Liver (tissue), 9 donors: ENCODE measurements around the gene WARS2. TPM values are rescaled to one million over a fixed set of nuclear protein-coding genes. Genes with fewer than 3 reads are reported as not detected.

Source experiments
- DNase-seq: peaks from one replicate; pipeline ENCODE4 v3.0.0-alpha.2; 2017; ENCODE audit warnings: low spot score
- H3K27ac ChIP-seq, 2 donors: one replicate each; pipeline ENCODE4 v1.7.0; 2013; ENCODE audit warnings: inconsistent platforms in 2 of 2, low read length in 2 of 2, control low read depth in 1 of 2, low read depth in 1 of 2, mild to moderate bottlenecking in 1 of 2
- H3K27me3 ChIP-seq, 4 donors: one replicate each; pipeline versions ENCODE4 v1.6.1 to v1.7.0; 2013; ENCODE audit warnings: low read length in 3 of 4, inconsistent platforms in 1 of 4, mild to moderate bottlenecking in 1 of 4, moderate library complexity in 1 of 4; ENCODE audit not compliant: control insufficient read depth in 4 of 4, insufficient read depth in 4 of 4
- H3K36me3 ChIP-seq, 4 donors: one replicate each; pipeline versions ENCODE4 v1.6.1 to v1.7.0; 2013; ENCODE audit warnings: low read length in 3 of 4, mild to moderate bottlenecking in 3 of 4, low read depth in 1 of 4, moderate library complexity in 1 of 4; ENCODE audit not compliant: control insufficient read depth in 4 of 4, insufficient read depth in 3 of 4
- H3K4me1 ChIP-seq, 4 donors: one replicate each; pipeline versions ENCODE4 v1.6.1 to v1.7.0; 2013; ENCODE audit warnings: low read length in 3 of 4, mild to moderate bottlenecking in 3 of 4, moderate library complexity in 1 of 4; ENCODE audit not compliant: control insufficient read depth in 4 of 4, insufficient read depth in 4 of 4
- H3K4me3 ChIP-seq, 3 donors: one replicate each; pipeline versions ENCODE4 v1.6.1 to v1.7.0; 2013; ENCODE audit warnings: low read length in 3 of 3, control low read depth in 1 of 3, low read depth in 1 of 3, mild to moderate bottlenecking in 1 of 3
- H3K9ac ChIP-seq, 2 donors: one replicate each; pipeline ENCODE4 v1.7.0; 2013; ENCODE audit warnings: low read length in 2 of 2, mild to moderate bottlenecking in 2 of 2, moderate library complexity in 2 of 2, control low read depth in 1 of 2, low read depth in 1 of 2
- H3K9me3 ChIP-seq, 4 donors: one replicate each; pipeline versions ENCODE4 v1.6.1 to v1.7.0; 2013; ENCODE audit warnings: low read length in 3 of 4; ENCODE audit not compliant: control insufficient read depth in 4 of 4
- ATF3 ChIP-seq: IDR thresholded peaks from 2 replicates; pipeline ENCODE4 v1.6.1; 2016; ENCODE audit warnings: antibody characterized with exemption
- CTCF ChIP-seq: fragments of 150-350 bp; IDR thresholded peaks from 2 replicates; pipeline ENCODE4 v1.5.1; 2017; ENCODE audit warnings: improper control_type of control experiment, low read depth, low read length; ENCODE audit not compliant: missing input control
- EGR1 ChIP-seq, 2 donors: IDR thresholded peaks; 2 replicates each; pipeline ENCODE4 v1.6.1; 2016 to 2018; ENCODE audit warnings: antibody characterized with exemption in 2 of 2, low read depth in 2 of 2
- FOXA1 ChIP-seq: IDR thresholded peaks from 2 replicates; pipeline ENCODE4 v1.6.1; 2016; ENCODE audit warnings: antibody characterized with exemption
- FOXA2 ChIP-seq: IDR thresholded peaks from 2 replicates; pipeline ENCODE4 v1.6.1; 2016; ENCODE audit warnings: antibody characterized with exemption
- GABPA ChIP-seq, 2 donors: IDR thresholded peaks in 1 of 2; conservative IDR thresholded peaks in 1 of 2; 2 replicates each; pipeline ENCODE4 v1.6.1; 2016; ENCODE audit warnings: antibody characterized with exemption in 2 of 2, mild to moderate bottlenecking in 1 of 2, moderate library complexity in 1 of 2
- HNF4A ChIP-seq, 2 donors: conservative IDR thresholded peaks; 2 replicates each; pipeline ENCODE4 v1.6.1; 2016; ENCODE audit warnings: antibody characterized with exemption in 2 of 2, mild to moderate bottlenecking in 2 of 2
- HNF4G ChIP-seq: IDR thresholded peaks from 2 replicates; pipeline ENCODE4 v1.6.1; 2016; ENCODE audit warnings: antibody characterized with exemption
- JUND ChIP-seq, 2 donors: IDR thresholded peaks; 2 replicates each; pipeline ENCODE4 v1.6.1; 2016; ENCODE audit warnings: antibody characterized with exemption in 2 of 2
- MAX ChIP-seq: IDR thresholded peaks from 2 replicates; pipeline ENCODE4 v1.6.1; 2016; ENCODE audit warnings: antibody characterized with exemption
- NR2F2 ChIP-seq: IDR thresholded peaks from 2 replicates; pipeline ENCODE4 v1.6.1; 2016; ENCODE audit warnings: antibody characterized with exemption
- RAD21 ChIP-seq, 2 donors: IDR thresholded peaks; 2 replicates each; pipeline ENCODE4 v1.6.1; 2016; ENCODE audit warnings: antibody characterized with exemption in 2 of 2, mild to moderate bottlenecking in 2 of 2
- REST ChIP-seq: IDR thresholded peaks from 2 replicates; pipeline ENCODE4 v1.6.1; 2016; ENCODE audit warnings: antibody characterized with exemption, mild to moderate bottlenecking
- RXRA ChIP-seq, 2 donors: IDR thresholded peaks; 2 replicates each; pipeline ENCODE4 v1.6.1; 2017 to 2018; ENCODE audit warnings: antibody characterized with exemption in 2 of 2, mild to moderate bottlenecking in 1 of 2
- SP1 ChIP-seq: IDR thresholded peaks from 2 replicates; pipeline ENCODE4 v1.6.1; 2018; ENCODE audit warnings: antibody characterized with exemption, mild to moderate bottlenecking
- TAF1 ChIP-seq: conservative IDR thresholded peaks from 2 replicates; pipeline ENCODE4 v1.6.1; 2016; ENCODE audit warnings: antibody characterized with exemption, mild to moderate bottlenecking
- YY1 ChIP-seq: IDR thresholded peaks from 2 replicates; pipeline ENCODE4 v1.6.1; 2016; ENCODE audit warnings: antibody characterized with exemption, mild to moderate bottlenecking
- ZBTB33 ChIP-seq: IDR thresholded peaks from 2 replicates; pipeline ENCODE4 v1.6.1; 2016; ENCODE audit warnings: antibody characterized with exemption
- WGBS: extraction: QIAGEN DNeasy Blood & Tissue Kit; methylation state at CpG from one replicate; pipeline ENCODE4 v1.1.7; 2013; 5-methylcytosine and 5-hydroxymethylcytosine counted together
- polyA plus RNA-seq, 2 donors: library from polyadenylated mRNA; stranded (reverse) in 1 of 2; unstranded in 1 of 2; fragments of 200-250 nt in 1 of 2; fragments of >200 nt in 1 of 2; fragmentation: Nextera tagmentation in 1 of 2; extraction: Ambion mirVana in 1 of 2; gene quantifications; one replicate each; pipeline versions ENCODE4 v1.2.1 to v1.2.3, GENCODE V29; 2013 to 2015
- total RNA-seq, 2 donors: library from RNA; depleted of rRNA; stranded (reverse); fragments of >200 nt; gene quantifications; one replicate each; pipeline ENCODE4 v1.2.3, GENCODE V29; 2014
- donor health status: healthy.
- donor health status: healthy.
- donor health status: healthy.
- donor health status: healthy.
- donor health status: healthy.

Gene WARS2
- 10 to 100 TPM in 1 of 2 donors, 1 to 10 TPM in 1; 8.4 to 14.5 TPM for total RNA-seq
- polyA plus RNA-seq = 1 to 10 TPM; 3.5 to 5.7 TPM

- peak within 1 kb of the TSS; percentile 92 for H3K9ac ChIP-seq
- TF ChIP-seq FOXA1 (no peak), EGR1 (IDR thresholded peaks at IDR 0.05; ENCODE audit: low read depth in 2 of 2) (peak in 1 of 2 donors; percentile 21), HNF4G (no peak), ATF3 (peak; percentile 38), CTCF (no peak), ZBTB33 (peak; percentile 97), GABPA (IDR thresholded peaks at IDR 0.05 in 1 of 2, conservative IDR thresholded peaks at IDR 0.05 in 1 of 2) (peak in 1 of 2 donors; percentile 58), RAD21 (IDR thresholded peaks at IDR 0.05) (peak in 1 of 2 donors; percentile 23), RXRA (IDR thresholded peaks at IDR 0.05) (peak; percentile 48 to 53), FOXA2 (no peak), MAX (peak; percentile 88), SP1 (peak; percentile 71), HNF4A (conservative IDR thresholded peaks at IDR 0.05) (peak; percentile 37), TAF1 (peak; percentile 95), JUND (IDR thresholded peaks at IDR 0.05) (peak; percentile 63 to 83), REST (peak; percentile 80), NR2F2 (peak; percentile 94), YY1 (peak; percentile 99)
- H3K36me3 ChIP-seq = no peaks in the 10 kb centered on the region
- DNase-seq = peak; percentile 90
- no peaks in the 10 kb centered on the region for H3K9me3 ChIP-seq
- peaks cover 0 to 17% (median 11%) of the 10 kb centered on the region in 4 donors for H3K4me1 ChIP-seq
- WGBS = under 1% methylated on average over 50 of the region's 50 CpGs
- peak within 1 kb of the TSS; percentile 97 to 98 for H3K27ac ChIP-seq
- peak within 1 kb of the TSS; percentile 59 to 75 (median 66) for H3K4me3 ChIP-seq
- H3K27me3 ChIP-seq = no peaks in the 10 kb centered on the region
These were observed at the start of gene WARS2 for GRCh38 chr1:119140177-119141019. TSS of gene WARS2 (minus strand) at chr1:119140653. CDS start at chr1:119140644, 9 bp downstream.
